GM18511 (cell line): ENCODE data around the gene GATD1.

Experiments used
- ATAC-seq: cut with Tn5 transposase; IDR thresholded peaks from one replicate; pipeline ENCODE4 v1.9.1; 2021; ENCODE audit warnings: mild to moderate bottlenecking, moderate library complexity; ENCODE audit not compliant: unreplicated experiment

The GATD1 gene

GRCh38 chr11:796565-797295 lies 19.4 kb upstream of the GATD1 start:
- ATAC-seq = no peak

- ATAC-seq = no peak
These were observed 18.6 kb upstream of the GATD1 start for GRCh38 chr11:795634-796564.

DNA sequence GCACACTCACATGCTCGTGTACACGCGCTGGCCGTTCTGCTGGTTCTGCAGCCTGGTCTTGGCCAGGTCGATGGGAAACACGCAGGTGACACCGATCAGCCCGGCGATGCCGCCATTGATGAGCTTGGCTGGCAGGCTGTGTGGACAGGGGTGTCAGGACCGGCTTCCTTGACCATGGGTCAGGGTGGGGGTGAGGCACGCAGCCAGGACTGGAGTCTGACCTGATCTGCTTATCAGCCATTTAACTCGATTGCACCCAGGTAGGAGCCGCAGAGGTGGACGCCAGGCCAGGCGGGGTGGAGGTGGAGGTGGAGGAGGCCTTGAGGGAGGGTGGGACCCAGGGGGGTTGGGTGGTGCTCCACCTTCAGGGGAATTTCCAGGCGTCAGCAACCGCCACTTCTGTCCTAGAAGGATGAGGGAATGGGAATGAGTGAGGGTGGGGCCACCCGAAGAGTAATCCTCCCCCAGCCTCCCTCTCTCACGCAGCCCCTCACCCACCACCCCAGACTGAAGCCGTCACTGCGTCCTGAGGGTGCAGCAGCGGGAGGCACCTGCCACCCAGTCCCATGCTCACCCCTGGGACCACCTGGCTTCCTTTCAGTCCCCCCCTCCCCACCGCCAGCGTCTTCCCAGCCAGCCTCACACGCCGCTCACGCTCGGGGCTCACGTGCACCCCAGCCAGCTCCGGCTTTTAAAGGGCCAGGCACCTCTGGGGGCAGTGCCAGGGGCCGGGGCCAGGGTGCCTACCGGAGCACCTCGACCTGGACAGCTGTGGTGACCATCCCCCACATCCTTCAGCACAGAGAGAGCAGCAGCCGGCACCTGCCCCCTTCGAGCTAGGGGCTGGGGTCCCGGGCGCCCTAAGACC lies 17.7 kb upstream of the GATD1 start:
- no peak for ATAC-seq

DNA sequence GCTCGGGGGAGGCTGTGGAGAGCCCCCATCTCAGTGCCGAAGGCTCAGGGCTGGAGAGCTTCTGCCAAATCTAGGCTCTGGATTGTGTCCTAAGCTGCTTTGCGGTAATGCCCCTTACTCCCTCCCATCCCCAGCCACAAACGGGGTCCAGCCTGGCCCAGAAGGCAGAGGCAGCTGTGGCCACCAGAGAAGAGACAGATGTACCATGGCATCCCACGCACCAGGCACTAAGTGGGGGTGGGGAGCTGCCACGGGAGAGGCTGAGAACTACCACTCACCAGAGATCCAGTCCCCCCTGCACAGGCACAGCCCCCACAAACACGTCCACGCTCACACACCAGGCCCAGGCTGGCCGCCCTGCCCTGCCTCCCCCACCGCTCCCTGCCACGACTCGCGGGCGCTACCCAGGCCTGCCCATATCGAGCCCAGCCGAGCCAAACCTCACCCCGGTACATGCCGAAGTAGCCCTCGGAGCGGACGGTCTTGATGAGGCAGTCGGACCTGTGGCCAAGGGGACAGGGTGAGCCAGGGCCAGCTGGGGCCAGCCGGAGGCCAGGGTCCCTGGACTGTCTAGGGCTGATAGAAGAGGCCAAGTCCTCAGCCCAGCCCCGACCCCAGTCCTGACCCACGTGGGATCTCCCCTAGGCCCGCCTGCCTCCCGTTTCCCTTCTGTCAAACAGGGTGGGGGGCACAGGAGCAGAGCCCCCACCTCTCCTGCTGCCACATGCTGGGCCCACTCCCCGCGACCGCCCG lies 16.9 kb upstream of the GATD1 start:
- ATAC-seq = no peak

DNA sequence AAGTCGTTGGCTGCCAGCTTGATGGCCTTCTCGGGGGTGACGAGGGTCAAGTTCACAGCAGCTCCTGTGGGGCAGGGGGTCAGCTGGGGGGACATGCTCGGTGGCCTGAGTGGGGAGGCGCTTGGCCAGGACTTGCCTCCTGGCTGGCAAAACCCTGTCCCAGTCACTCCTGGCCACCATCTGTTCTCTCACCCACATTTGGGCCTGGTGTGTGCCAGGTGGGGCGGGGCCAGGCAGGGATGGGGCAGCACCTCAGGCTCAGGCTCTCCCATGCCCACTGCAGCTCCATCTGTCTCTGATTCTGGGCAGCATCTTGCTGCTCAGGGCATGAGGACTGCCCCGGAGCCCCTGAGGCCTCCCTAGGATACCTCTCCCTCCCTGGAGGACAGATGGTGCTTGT lies 16.3 kb upstream of the GATD1 start:
- ATAC-seq = no peak

DNA sequence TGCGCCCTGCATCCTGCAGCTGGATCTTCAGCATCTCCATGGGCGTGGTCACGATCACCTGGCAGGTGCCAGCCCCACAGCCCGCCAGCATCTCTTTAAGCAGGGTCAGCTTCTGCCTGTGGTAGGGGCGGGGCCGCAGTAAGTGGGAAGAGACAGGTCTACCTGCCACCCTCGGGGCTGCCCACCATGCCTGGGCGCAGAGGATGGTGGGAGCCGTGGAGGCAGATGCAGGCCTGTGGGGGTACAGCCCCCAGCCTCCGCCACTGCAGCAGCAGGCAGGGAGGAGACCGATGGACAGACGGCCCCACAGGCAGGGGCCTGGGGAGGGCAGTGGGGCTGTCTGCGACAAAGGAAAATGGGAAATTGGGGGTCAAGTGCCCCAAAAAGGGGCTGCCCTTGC lies 15.6 kb upstream of the GATD1 start:
- ATAC-seq = no peak

DNA sequence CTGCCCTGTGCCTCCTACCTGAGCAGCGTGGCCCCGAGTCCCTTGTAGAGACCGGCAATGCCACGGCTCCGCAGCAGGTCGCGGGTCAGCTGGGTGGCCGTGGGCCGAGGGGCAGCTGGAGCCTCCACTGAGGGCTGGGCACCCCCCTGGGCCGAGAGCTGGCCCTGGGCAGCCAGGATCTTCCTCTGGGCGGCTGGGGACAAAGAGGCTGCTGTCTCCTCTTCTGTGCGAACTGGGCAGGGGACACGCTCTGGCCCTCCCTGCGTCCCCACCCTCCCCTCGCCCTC lies 15.2 kb upstream of the GATD1 start:
- no peak for ATAC-seq

GRCh38 chr11:791658-792534 lies 14.6 kb upstream of the GATD1 start:
- ATAC-seq = no peak

DNA sequence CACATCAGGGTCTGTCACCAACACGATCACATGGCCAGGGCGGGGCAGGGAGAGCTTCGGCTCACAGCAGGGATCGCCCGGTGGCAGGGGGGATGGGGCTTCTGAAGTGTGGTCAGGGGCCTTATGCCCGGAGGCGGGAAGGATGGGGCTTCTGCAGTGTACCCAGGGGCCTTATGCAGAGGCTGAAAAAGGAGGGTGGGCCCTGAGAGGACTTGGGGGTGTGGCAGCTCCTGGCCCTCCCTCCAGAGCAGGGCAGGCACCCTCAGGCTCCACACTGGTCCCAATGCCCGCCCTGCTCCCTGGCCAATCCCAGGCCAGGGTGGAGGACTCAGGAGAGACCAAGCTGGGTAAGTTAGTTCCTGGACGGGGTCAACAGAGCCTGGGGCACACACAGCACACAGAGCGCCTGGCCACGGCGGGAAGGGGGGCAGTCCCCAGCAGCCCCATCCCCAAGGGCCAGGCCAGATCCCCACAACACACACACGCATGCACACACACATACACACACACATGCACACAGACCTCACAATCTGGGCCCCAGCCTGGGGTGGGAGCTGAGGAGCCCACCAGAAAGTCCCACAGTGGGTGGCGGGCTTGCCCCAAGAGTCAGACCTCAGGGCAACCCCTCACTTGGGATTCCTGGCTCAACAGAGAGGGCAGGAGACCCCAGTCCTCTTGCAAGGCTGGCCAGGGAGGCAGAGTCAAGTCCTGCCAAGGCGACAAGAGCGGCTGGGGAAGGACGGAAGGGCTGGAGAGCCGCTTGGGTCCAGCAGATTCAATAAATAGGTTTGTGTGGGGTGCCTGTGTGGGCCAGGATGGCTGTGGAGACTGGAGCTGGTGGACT lies 13.7 kb upstream of the GATD1 start:
- ATAC-seq = no peak

GRCh38 chr11:789943-790342 lies 12.7 kb upstream of the GATD1 start, which contains the start of gene CEND1:
Gene CEND1, minus strand, starts transcription at chr11:790090. Its CDS starts 1,514 bp downstream, at chr11:788576.
- ATAC-seq = no peak

DNA sequence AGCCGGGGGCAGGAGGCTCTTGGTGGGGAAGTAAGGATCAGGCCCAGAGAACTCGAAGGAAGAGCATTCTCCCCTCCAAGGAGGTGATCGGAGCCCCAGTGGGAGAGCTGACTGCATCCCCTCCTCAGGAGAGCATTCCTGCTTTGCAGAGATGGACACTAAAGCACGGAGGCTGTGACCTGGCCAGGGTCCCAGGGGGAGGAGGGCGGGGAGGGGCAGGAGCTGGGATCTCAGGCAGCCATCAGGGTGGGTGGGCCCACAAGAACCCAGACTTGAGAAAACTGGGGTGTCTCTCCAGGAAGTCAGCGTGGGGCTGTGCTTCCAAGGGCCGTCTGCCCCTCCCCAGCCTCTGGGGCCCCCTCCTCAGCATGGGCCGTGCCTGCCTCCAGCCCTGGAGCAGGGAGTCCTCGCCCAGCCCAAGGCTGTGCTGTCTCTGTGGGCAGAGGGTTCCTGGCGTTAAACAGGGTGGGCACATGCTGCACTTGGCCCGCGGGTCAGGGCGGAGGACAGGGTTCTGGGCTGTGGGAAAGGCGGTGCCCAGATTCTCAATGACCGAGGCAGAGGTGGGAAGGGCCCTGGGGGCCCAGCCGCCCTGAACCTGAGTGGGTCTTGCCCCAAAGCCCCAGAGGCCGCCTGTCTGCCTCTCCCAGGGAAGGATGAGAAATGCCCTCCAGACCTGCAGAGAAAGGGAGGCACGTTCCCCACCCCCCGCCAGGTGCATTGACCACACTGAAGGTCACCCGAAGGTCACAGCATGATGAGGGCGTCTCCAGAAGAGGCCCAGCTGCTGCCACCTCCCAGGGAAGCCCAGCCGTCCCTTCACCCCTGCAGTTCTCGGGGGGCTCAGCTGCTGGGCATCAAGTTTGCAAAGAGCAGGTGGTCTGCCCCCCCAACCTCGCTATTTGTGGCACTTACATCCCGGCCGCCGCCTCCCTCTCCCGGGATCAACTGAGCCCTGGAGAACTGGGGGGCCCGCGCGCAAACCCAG lies 12.0 kb upstream of the GATD1 start:
- ATAC-seq = no peak

- no peak for ATAC-seq
These were observed 10.8 kb upstream of the GATD1 start for GRCh38 chr11:788009-788640.

DNA sequence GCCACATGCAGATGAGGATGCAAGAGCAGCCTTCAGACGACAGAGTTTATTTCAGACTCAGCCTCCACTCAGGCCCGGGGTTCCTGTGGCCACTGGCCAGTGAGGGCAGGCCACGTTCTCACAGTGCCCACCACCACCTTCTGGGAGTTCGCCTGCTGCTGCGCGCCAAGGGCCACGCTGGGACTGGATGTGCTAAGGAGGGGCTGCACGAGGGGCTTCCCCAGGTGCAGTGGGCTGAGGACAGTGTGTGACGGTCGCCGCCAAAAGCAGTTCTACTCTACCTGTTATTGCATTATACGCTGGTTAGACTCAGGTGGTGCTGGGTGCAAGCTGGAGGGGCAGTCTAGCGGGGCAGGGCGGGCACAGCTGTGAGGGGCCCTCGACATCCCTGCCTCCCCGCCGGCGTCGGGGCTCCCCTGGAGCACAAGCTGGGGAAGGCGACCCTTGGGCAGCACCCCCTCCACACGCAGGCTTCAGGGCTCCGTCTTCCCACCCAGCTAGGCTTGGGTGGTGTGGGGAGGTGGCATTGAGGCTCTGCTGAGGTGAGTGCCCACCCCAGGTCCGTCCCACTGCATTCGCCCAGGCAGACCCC lies 9.9 kb upstream of the GATD1 start:
- ATAC-seq = no peak

DNA sequence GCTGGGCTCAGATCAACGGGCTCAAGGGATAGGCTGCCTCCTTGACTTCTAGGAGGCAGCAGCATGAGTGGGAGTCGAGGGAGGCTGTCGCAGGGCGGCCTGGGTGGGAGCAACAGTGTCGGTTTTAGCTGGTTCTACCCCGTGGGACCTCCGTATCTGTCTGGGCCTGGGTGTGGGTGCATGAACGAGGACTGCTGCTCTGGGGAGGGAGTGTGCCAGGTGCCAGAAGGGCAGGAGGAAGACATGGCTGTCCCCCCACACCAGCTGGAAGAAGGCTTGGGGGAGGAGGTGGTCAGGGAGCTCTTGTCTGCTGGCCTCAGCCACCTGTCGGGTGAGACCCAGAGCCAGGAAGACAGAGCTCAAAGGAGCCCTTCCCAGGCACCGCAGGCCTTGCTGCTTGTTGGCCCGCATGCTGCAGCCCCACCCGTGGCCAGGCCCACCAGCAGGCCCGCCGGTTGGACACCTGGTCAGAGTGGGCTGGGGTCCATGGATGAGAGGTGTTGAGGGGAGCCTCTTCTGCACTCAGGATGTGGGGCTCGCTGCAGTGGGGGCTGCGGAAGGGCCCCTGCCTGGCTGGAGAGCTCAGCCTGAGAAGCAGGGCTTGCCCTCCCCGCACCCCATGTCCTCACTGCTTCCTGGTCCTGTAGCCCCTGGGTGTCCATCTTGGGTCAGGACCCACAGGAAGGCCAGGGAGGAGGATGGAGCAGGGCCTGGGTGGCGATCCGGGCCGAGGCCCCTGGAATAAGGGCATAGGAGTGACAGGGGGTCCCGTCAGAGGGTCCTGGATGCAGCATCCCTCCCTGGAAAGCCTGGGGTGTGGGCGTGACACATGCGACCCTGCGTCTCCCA lies 9.2 kb upstream of the GATD1 start:
- ATAC-seq = no peak

DNA sequence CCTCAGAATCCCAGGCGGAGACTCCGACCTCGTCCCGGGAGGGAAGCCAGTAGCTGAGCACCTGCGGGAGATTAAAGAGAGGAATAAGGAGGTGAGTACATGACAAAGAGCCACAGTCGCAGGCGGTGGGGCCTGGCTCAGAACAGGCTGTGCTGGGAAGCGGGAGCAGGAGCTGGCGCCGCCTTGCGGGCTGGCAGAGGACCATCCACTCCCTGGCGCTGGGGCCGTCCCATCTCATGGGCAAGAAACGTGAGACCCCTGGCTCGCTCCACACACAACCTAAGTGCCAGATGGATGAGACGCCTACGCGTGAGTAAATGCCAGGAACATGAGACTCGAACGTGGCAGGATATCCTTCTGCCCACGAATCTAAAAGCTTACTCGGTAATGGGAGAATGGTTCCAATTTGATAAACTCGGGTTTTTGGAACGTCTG lies 6.3 kb upstream of the GATD1 start:
- ATAC-seq = no peak
